HG03135 (cell line): ENCODE measurements around the gene ICAM2.

Source experiments
- ATAC-seq: cut with Tn5 transposase; IDR thresholded peaks from one replicate; pipeline ENCODE4 v1.9.1; 2021; ENCODE audit warnings: mild to moderate bottlenecking, moderate library complexity; ENCODE audit not compliant: unreplicated experiment

ICAM2 gene

DNA sequence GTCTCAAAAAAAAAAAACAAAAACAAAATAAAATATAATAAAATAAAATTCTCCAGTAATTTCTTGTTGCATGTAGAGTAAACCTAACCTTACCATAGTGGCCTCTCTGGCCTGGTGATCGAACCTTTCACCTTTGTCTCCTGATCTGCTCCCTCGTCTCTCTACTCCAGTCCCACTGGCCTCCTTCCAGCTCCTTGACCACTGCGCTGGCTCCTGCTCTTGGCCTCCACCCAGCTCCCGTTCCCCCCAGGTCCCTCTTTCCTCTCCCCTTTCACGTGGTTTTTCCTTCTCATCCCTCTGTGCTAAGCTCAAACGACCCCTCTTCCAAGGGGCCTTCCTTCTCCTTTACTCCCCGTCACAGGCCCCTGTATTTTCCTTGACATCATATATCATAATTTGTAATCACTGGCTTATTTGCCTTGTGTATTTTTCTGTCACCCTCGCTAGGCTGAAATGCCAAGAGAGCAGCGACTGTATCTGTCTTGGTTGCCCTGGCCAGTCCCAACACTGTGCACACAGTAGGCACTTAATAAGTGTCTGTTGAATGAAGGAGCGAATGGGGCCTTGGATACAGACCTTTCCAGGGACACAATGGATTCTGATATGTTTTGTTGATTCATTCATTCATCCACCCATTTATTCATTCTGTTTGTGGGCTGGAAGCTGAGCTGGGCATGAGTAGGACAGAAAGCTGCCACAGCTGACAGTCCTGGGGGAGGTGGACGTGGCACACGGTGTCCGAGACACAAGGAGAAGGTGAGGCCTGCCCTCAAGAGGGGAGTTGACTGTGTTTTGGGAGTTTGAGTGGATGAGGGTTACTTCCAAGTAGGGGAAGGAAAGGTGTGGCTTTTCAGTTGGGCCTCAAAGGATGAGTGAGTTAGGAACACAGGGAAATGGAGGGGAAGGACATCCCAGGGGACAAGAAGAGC is 41.9 kb downstream of the ICAM2 start:
- no peak for ATAC-seq

DNA sequence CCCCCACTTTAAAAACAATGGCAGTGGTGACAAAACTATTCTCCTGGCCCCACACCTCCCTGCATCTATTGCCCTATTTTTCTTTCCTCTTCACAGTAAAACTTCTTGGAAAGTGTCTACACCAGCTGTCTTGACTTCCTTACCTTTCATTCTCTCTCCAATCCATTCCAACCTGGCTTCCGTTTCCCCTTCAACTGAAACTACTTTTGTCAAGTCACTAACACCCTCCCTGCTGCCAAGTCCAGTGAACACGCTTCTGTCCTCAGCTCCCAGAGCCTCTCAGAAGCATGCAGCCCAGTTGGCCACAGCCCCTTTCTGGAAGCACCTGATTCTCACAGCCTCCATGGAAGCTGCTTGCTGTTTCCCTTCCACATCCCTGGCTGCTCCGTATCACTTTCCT is 43.7 kb downstream of the ICAM2 start:
- ATAC-seq: no peak

- no peak for ATAC-seq
These were observed 44.8 kb downstream of the ICAM2 start for GRCh38 chr17:63975541-63976092.

GRCh38 chr17:63974594-63975192 is 45.7 kb downstream of the ICAM2 start:
- no peak for ATAC-seq

DNA sequence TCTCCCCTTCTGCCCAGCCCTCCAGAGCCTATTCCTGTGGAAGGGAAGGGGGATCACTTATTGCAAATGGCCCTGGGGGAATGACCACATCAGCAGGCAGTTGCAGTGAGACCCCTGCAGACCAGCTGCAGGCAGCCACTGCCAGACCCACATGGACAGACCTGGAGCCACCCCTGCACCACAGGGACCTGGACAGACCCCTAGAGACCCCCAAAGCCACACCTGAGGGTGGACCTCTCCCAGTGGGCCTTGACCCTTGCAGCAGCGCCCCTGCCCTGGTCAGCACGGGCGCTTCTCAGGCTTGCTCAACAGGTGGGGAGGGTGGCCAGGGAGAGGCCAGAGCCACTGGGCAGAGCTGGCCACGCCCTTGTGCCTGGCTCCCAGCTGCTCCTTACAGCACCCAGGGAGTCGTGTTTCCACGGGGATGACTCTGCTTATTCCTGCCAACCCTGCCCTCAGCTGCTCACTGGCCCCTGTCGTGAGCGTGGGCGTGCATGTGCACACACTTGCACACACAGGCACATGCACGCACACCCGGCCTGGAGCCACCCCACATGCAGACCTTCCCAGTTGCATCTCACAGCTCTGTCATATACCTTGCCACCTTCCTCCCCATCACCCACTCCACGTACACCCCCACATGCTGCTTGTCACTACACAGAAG is 46.4 kb downstream of the ICAM2 start:
- no peak for ATAC-seq

DNA sequence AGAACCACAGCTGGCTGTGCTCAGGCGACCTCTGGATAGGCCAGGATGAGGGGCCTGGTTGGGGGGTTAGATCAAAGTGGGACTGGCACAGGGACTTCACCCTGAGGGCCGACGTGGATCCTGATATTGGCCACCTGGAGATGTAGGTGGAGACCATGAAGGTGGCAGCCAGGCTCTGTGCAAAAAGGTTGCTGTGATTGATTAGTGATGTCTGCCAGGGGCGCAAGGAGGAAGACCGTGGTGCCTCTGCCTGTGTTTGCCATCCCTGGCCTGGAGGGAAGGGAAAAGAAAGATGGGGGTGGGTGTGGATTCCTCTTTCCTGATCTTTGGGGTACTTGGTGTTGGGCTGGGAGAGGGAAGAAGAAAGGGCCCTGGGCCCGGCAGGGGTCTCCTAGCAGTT is 47.2 kb downstream of the ICAM2 start:
- ATAC-seq: no peak

DNA sequence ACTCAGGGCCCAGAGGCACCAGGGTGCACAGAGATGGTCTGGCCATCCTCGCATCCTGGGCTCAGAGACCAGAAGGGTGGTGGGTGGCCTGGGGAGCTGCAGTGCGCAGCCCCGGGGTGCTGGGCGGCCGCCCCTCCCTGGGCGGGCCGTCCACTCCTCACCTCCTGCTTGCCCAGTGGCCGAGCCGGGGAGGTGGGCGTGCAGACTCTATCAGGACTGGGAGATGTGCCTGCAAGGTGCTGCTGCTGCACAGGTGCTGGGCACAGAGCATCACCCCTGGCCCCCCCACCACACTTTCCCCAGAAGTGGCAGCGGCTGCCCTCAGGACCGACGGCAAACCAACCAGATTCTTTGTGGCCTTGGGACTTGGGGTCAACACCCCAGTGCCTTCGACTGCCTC is 47.6 kb downstream of the ICAM2 start, which contains the start of gene SCN4A:
SCN4A (minus strand) TSS at position 123 of the 400 bp plus-strand sequence; CDS start at position 46, 77 bp downstream.
- ATAC-seq: no peak

GRCh38 chr17:63969278-63969677 is 51.2 kb downstream of the ICAM2 start:
- ATAC-seq: no peak

- ATAC-seq: no peak
These were observed 52.5 kb downstream of the ICAM2 start for GRCh38 chr17:63967953-63968352.

- ATAC-seq: peak; percentile 50
These were observed 53.7 kb downstream of the ICAM2 start for GRCh38 chr17:63966646-63967264.

DNA sequence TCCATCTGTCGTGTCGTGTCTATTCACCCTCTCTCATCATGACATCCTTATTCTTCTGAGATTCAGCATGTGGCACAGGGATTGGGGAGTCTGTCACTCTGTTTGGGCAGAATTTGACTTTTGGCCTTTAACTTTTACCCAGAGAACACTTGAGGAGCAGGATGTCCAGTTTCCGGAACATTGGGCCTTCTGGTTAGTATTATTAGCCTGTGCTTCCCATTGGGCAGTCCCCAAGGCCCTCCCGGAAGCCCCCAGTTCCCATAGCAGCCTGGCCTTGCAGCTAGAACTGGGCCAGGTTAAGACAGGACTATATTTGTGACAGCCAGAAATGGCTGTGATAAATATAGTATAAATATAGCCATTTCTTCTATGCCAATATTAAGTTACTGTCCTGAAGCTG is 57.3 kb downstream of the ICAM2 start:
- ATAC-seq: no peak

DNA sequence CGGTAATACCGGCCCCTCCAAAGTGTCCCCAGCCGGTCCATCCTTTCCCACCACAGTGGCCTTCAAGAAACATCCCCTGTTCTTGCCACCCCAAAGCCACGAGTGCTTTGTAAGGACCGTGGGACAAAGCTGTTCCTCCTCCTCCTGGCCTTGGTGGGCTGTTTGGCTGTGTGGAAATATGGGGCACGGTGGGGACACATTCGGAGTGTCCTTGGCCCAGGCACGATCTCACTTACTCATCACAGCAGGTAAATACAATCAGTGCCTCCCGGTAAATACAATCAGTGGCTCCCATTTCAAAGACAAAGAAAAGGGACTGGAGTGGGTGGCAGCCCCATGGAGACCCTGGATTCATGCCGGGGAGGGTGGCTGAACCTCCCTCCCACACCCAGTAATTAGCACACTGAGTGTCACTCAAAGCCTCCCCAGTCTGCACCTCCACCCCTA is 58.1 kb downstream of the ICAM2 start:
- ATAC-seq: no peak

GRCh38 chr17:63961355-63962212 is 58.8 kb downstream of the ICAM2 start:
- no peak for ATAC-seq

GRCh38 chr17:63960430-63960829 is 60.0 kb downstream of the ICAM2 start:
- ATAC-seq: no peak

GRCh38 chr17:63960006-63960405 is 60.4 kb downstream of the ICAM2 start:
- no peak for ATAC-seq

GRCh38 chr17:63956296-63956920 is 64.0 kb downstream of the ICAM2 start:
- no peak for ATAC-seq

DNA sequence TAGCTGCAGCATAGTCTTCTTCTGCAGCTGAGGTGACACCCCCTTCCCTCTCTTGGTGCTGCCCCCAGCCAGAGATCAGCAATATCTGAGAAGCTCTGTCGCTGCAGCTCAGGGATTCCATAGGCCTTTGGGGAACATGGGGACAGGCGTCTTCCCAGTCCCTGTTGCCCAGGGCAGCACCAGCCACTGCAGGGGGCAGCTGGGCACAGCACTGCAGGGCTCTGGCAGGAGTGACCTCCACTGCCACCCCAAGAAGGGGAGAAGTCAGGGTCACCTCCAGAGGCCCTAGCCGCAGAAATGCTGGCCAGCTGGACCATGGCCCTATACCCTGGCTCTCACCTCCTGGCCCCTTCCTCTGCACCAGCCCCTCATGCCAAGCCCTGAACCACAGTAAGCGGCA is 64.6 kb downstream of the ICAM2 start:
- no peak for ATAC-seq

DNA sequence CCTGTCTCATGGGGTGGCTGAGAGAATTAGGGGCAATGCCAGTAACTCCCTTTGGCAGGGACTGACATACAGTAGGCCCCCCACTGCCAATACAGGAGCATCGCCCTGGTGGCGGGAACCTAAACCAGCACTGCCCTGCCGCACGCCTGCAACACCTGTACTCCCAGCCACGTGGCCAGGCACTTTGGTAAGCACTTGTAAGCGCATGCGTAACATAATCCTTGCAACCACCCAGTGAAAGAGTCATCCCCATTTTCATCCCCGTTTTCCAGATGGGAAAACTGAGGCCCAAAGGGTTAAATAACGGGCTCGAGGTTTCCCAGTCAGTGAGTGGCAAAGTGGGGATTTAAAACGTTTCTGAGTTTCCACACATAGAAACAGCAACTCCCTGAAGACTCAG is 65.2 kb downstream of the ICAM2 start:
- no peak for ATAC-seq

GRCh38 chr17:63954402-63955063 is 65.9 kb downstream of the ICAM2 start:
- peak; percentile 64 for ATAC-seq
